ENCODE measurements around the gene COX17. TPM values are rescaled to one million over a fixed set of nuclear protein-coding genes. Genes with fewer than 3 reads are reported as not detected.

COX17 gene
- total and polyA plus RNA-seq, 9 donors, result 12.4 to 42.2 (median 26.3) TPM

DNA sequence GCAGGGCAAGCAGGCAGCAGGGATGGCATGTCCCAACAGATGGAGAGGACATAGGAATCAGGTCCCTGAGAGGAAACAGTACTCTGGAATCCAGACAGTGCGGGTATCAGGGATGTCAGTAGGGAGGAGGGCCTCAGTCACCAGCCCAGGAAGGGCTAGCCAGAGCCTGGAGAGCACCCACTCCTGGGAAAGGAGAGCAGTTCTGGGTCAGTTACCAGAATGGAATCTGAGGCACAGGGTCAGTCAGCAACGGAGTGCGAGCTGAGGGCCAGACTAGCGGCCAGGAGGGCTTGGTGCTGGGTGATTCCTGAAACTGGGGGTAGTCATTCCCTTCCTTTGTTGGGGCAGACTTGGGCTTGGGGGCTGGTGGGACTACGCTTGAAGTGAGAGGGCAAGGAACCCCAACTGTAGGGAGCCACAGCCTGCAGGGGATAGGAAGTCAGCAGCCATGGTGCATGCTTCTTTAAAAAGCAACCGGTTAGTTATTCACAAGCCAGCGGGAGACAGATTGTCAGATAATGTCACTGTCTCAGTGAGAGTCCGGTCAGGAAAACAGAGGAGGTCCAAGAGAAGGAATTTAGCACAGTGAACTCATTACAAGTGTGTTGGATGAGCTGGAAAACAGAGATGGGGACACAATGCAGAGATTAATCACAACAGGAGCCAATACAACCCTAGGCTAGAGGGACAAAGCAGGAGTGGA lies 51.6 kb downstream of the COX17 start:
- H3K36me3 ChIP-seq, result no peaks in the 10 kb centered on the region
- 83 to 88% (median 87%) methylated on average over 8 of the region's 8 CpGs for WGBS, 3 donors
- intact Hi-C loops (cut with DNase I), result no loop called here
- H3K4me1 ChIP-seq (ENCODE audit: insufficient read depth), result peaks cover 7% of the 10 kb centered on the region
- no peak overlapping the region for H3K4me3 ChIP-seq
- no peak for DNase-seq
- H3K9me3 ChIP-seq, result no peaks in the 10 kb centered on the region
- no peaks in the 10 kb centered on the region for H3K27me3 ChIP-seq
- no peak overlapping the region for H3K27ac ChIP-seq
- TF ChIP-seq POLR2A (IDR thresholded peaks at IDR 0.05) (no peak), EP300 (IDR thresholded peaks at IDR 0.05) (no peak)
- TF ChIP-seq, protein P1, sequence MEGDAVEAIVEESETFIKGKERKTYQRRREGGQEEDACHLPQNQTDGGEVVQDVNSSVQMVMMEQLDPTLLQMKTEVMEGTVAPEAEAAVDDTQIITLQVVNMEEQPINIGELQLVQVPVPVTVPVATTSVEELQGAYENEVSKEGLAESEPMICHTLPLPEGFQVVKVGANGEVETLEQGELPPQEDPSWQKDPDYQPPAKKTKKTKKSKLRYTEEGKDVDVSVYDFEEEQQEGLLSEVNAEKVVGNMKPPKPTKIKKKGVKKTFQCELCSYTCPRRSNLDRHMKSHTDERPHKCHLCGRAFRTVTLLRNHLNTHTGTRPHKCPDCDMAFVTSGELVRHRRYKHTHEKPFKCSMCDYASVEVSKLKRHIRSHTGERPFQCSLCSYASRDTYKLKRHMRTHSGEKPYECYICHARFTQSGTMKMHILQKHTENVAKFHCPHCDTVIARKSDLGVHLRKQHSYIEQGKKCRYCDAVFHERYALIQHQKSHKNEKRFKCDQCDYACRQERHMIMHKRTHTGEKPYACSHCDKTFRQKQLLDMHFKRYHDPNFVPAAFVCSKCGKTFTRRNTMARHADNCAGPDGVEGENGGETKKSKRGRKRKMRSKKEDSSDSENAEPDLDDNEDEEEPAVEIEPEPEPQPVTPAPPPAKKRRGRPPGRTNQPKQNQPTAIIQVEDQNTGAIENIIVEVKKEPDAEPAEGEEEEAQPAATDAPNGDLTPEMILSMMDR (IDR thresholded peaks at IDR 0.05), result no peak

DNA sequence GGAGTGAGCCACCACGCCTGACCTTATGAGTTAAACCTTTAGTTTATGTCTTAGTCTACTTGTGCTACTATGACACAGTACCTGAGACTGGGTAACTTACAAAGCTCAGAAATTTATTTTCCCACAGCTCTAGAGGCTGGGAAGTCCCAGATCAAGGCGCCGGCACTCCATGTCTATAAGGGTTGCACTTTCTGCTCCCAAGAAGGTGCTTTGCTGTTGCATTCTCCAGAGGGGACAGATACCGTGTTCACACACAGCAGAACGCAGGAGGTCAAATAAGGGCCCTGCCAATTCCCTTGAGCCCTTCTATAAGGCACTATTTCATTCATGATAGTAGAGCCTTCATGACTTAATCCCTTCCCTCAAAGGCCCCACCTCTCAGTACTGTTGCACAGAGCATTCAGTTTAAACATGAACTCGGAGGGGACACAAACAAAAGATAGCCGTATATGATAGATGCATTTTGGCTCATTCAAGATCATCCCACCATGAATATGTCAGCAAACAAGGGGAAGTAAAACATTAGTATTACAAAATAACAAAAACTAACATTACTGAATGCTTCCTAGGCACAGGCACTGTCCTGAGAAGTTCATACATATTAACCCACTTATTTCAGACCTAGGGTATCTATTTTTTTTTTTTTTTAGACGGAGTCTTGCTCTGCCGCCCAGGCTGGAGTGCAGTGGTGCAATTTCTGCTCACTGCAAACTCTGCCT lies 53.0 kb downstream of the COX17 start:
- H3K36me3 ChIP-seq, result no peaks in the 10 kb centered on the region
- H3K4me3 ChIP-seq, result no peak overlapping the region
- no peak for DNase-seq
- H3K27me3 ChIP-seq, result no peaks in the 10 kb centered on the region
- H3K4me1 ChIP-seq (ENCODE audit: insufficient read depth), result peaks cover 5% of the 10 kb centered on the region
- 81 to 84% (median 83%) methylated on average over 9 of the region's 9 CpGs for WGBS, 3 donors
- no peak overlapping the region for H3K27ac ChIP-seq
- intact Hi-C loops (cut with DNase I), result no loop called here
- no peak for TF ChIP-seq EP300 (IDR thresholded peaks at IDR 0.05)
- no peak for TF ChIP-seq POLR2A (IDR thresholded peaks at IDR 0.05)
- TF ChIP-seq, protein P1 (IDR thresholded peaks at IDR 0.05), result no peak
- H3K9me3 ChIP-seq, result no peaks in the 10 kb centered on the region

DNA sequence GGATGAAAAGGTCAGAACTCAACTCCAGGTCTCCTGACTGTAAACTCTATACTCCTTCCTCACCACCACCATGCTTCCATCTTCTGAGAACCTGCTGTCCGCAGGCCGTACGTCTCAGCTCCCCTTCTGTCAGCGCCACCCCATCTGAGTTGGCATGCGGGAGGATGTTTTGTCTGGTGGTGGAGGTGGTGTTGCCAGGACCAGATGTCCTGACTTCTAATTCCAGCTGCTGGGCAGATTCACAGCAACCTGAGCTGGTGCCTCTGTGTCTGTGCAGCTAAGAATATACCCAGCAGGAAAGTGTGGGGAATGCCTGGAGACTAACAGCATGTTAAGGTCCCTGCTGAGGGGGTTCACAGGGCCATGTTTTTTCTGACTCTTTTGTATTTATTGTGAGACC lies 56.3 kb downstream of the COX17 start:
- Histone ChIP-seq H3K4me1 (ENCODE audit: insufficient read depth) (no peaks in the 10 kb centered on the region), H3K36me3 (no peaks in the 10 kb centered on the region), H3K27ac (no peak overlapping the region), H3K27me3 (no peaks in the 10 kb centered on the region), H3K4me3 (no peak overlapping the region), H3K9me3 (no peaks in the 10 kb centered on the region)
- DNase-seq, result no peak
- intact Hi-C loops (cut with DNase I), result no loop called here
- TF ChIP-seq EP300 (IDR thresholded peaks at IDR 0.05), result no peak
- no peak for TF ChIP-seq POLR2A (IDR thresholded peaks at IDR 0.05)
- TF ChIP-seq, protein P1 (IDR thresholded peaks at IDR 0.05), result no peak
- 73 to 88% (median 76%) methylated on average over 5 of the region's 5 CpGs for WGBS, 3 donors

Other genes starting within 250 kb of the COX17 start
- 10 to 100 TPM; 22.3 to 58.1 (median 39.1) TPM for gene TMEM39A, start 213.8 kb downstream of the COX17 start, total RNA-seq
- 10 to 100 TPM; 12.9 to 22.0 TPM for gene TMEM39A, start 213.8 kb downstream of the COX17 start, polyA plus RNA-seq
- 10 to 100 TPM; 12.1 to 26.2 (median 14.6) TPM for gene POGLUT1, start 208.4 kb downstream of the COX17 start, total RNA-seq
- gene POGLUT1, start 208.4 kb downstream of the COX17 start, polyA plus RNA-seq, result 10 to 100 TPM in 1 of 2 donors, 1 to 10 TPM in 1; 6.6 to 12.1 TPM
- 10 to 100 TPM; 38.7 to 82.4 (median 71.3) TPM for gene TIMMDC1, start 178.9 kb downstream of the COX17 start, total RNA-seq
- 10 to 100 TPM; 46.7 to 74.9 TPM for gene TIMMDC1, start 178.9 kb downstream of the COX17 start, polyA plus RNA-seq
- gene CD80, start 117.8 kb downstream of the COX17 start, total RNA-seq, result under 1 TPM in 6 of 7 donors, not detected in 1; 0.11 to 0.60 (median 0.26) TPM
- gene CD80, start 117.8 kb downstream of the COX17 start, polyA plus RNA-seq, result under 1 TPM; 0.07 to 0.73 TPM
- 1 to 10 TPM; 2.1 to 6.8 (median 4.5) TPM for gene ADPRH, start 97.9 kb downstream of the COX17 start, total RNA-seq
- 10 to 100 TPM in 1 of 2 donors, 1 to 10 TPM in 1; 2.6 to 14.6 TPM for gene ADPRH, start 97.9 kb downstream of the COX17 start, polyA plus RNA-seq
- 1 to 10 TPM in 4 of 7 donors, under 1 TPM in 3; 0.53 to 9.9 (median 1.2) TPM for gene PLA1A, start 79.5 kb downstream of the COX17 start, total RNA-seq
- 1 to 10 TPM; 2.2 to 3.9 TPM for gene PLA1A, start 79.5 kb downstream of the COX17 start, polyA plus RNA-seq
- 1 to 10 TPM in 6 of 7 donors, under 1 TPM in 1; 0.83 to 5.0 (median 2.7) TPM for gene POPDC2, start 16.8 kb downstream of the COX17 start, total RNA-seq
- gene POPDC2, start 16.8 kb downstream of the COX17 start, polyA plus RNA-seq, result 1 to 10 TPM; 3.0 to 4.6 TPM
- 10 to 100 TPM in 6 of 7 donors, 1 to 10 TPM in 1; 9.6 to 47.9 (median 16.1) TPM for gene CFAP91, start 25.6 kb upstream of the COX17 start, total RNA-seq
- gene CFAP91, start 25.6 kb upstream of the COX17 start, polyA plus RNA-seq, result 1 to 10 TPM; 5.3 to 7.3 TPM
- gene NR1I2, start 104.7 kb upstream of the COX17 start, total RNA-seq, result under 1 TPM; 0.20 to 0.62 (median 0.34) TPM
- under 1 TPM; 0.21 to 0.37 TPM for gene NR1I2, start 104.7 kb upstream of the COX17 start, polyA plus RNA-seq